H1 (cell line): Measurements from ENCODE around the gene ADAM19. TPM values are rescaled to one million over a fixed set of nuclear protein-coding genes. Genes with fewer than 3 reads are reported as not detected.

Source experiments
- CTCF ChIA-PET: fragments of 300-600 bp; sonication (Branson Sonifier 250); formaldehyde crosslinking; loops from one replicate; lab custom pipeline; 2021; ENCODE audit not compliant: partially characterized antibody; lab: Charles Lee
- POLR2A ChIA-PET: fragments of 300-600 bp; sonication (Branson Sonifier 250); formaldehyde crosslinking; loops from one replicate; lab custom pipeline; 2021; ENCODE audit warnings: inconsistent platforms; ENCODE audit not compliant: partially characterized antibody; lab: Charles Lee
- DNase-seq, 2 experiments: peaks; one replicate each; pipeline versions ENCODE4 v3.0.0 to v3.0.0-alpha.2; 2010 to 2022; ENCODE audit warnings: low spot score in 2 of 2, low read depth in 1 of 2, mixed read lengths in 1 of 2
- FAIRE-seq: peaks from 2 replicates; lab custom pipeline; 2011; peaks lifted over from hg19 to GRCh38; lab: Jason Lieb, UNC
- H2AFZ ChIP-seq: 2 replicates; pipeline ENCODE4 v1.8.1; 2012; ENCODE audit warnings: low read length, inconsistent platforms
- H2AK5ac ChIP-seq: 2 replicates; pipeline ENCODE4 v1.6.1; 2013; ENCODE audit warnings: low read depth, low read length
- H2BK120ac ChIP-seq: replicated peaks from 2 replicates; pipeline ENCODE3; 2013; ENCODE audit warnings: low read depth, low read length, inconsistent platforms
- H2BK12ac ChIP-seq: 2 replicates; pipeline ENCODE4 v1.6.1; 2013; ENCODE audit warnings: low read depth, low read length
- H2BK15ac ChIP-seq: 2 replicates; pipeline ENCODE4 v1.6.1; 2013; ENCODE audit warnings: low read length
- H2BK20ac ChIP-seq: 2 replicates; pipeline ENCODE4 v1.6.1; 2013; ENCODE audit warnings: low read length
- H2BK5ac ChIP-seq: 2 replicates; pipeline ENCODE4 v1.6.1; 2013; ENCODE audit warnings: low read depth, low read length
- H3K14ac ChIP-seq: 2 replicates; pipeline ENCODE4 v1.6.1; 2013; ENCODE audit warnings: inconsistent platforms; ENCODE audit not compliant: insufficient read length
- H3K18ac ChIP-seq: 2 replicates; pipeline ENCODE4 v1.6.1; 2013; ENCODE audit warnings: low read length; ENCODE audit errors: extremely low read depth
- H3K23ac ChIP-seq: 2 replicates; pipeline ENCODE4 v1.6.1; 2013; ENCODE audit warnings: inconsistent platforms; ENCODE audit not compliant: insufficient read length
- H3K23me2 ChIP-seq: 2 replicates; pipeline ENCODE4 v1.6.1; 2013; ENCODE audit warnings: low read depth, low read length
- H3K27ac ChIP-seq: 2 replicates; pipeline ENCODE4 v1.6.1; 2011; ENCODE audit warnings: low read depth, low read length, inconsistent platforms
- H3K27me3 ChIP-seq, 4 experiments: replicated peaks in 1 of 4; 1 replicate in 1 of 4; 2 replicates in 3 of 4; pipeline versions ENCODE4 v1.6.1 to v1.8.1; 2011 to 2013; ENCODE audit warnings: low read length in 3 of 4, mild to moderate bottlenecking in 3 of 4, inconsistent platforms in 2 of 4, mixed read lengths in 2 of 4, moderate library complexity in 1 of 4; ENCODE audit not compliant: control insufficient read depth in 3 of 4, insufficient read depth in 3 of 4; ENCODE audit errors: extremely low read depth in 1 of 4
- H3K36me3 ChIP-seq, 4 experiments: 2 replicates each; pipeline versions ENCODE4 v1.6.1 to v1.8.1; 2011 to 2013; ENCODE audit warnings: mild to moderate bottlenecking in 4 of 4, low read length in 3 of 4, moderate library complexity in 2 of 4, control low read depth in 1 of 4, inconsistent platforms in 1 of 4; ENCODE audit not compliant: insufficient read depth in 4 of 4, control insufficient read depth in 2 of 4
- H3K4ac ChIP-seq: replicated peaks from 2 replicates; pipeline ENCODE3; 2013; ENCODE audit warnings: low read length, low read depth, mixed read lengths, inconsistent platforms; ENCODE audit not compliant: insufficient read length
- H3K4me1 ChIP-seq, 4 experiments: replicated peaks in 1 of 4; 1 replicate in 1 of 4; 2 replicates in 3 of 4; pipeline versions ENCODE4 v1.6.1 to v1.8.1; 2011 to 2013; ENCODE audit warnings: low read length in 3 of 4, inconsistent platforms in 2 of 4, mixed read lengths in 1 of 4; ENCODE audit not compliant: insufficient read depth in 4 of 4, control insufficient read depth in 3 of 4
- H3K4me2 ChIP-seq, 2 experiments: 2 replicates each; pipeline versions ENCODE4 v1.6.1 to v1.8.1; 2011 to 2013; ENCODE audit warnings: low read depth in 2 of 2, low read length in 2 of 2, control low read depth in 1 of 2, inconsistent platforms in 1 of 2, mild to moderate bottlenecking in 1 of 2; ENCODE audit not compliant: insufficient read depth in 1 of 2
- H3K4me3 ChIP-seq, 4 experiments: fragments of 200-600, 300-600 bp in 1 of 4; sonication (generic), shearing (Covaris generic), sonication (Bioruptor Twin) in 1 of 4; 2 replicates each; pipeline versions ENCODE4 v1.5.1 to v1.8.1; 2011 to 2016; ENCODE audit warnings: low read length in 4 of 4, low read depth in 3 of 4, control low read depth in 2 of 4, inconsistent platforms in 2 of 4, mild to moderate bottlenecking in 2 of 4, mixed read lengths in 1 of 4, moderate library complexity in 1 of 4; ENCODE audit not compliant: insufficient read depth in 2 of 4; ENCODE audit errors: extremely low read depth in 1 of 4
- H3K56ac ChIP-seq: replicated peaks from 2 replicates; pipeline ENCODE3; 2013; ENCODE audit warnings: low read depth, mild to moderate bottlenecking, mixed read lengths, low read length, inconsistent platforms; ENCODE audit not compliant: insufficient read length
- H3K79me1 ChIP-seq: 2 replicates; pipeline ENCODE4 v1.6.1; 2013; ENCODE audit warnings: low read depth, low read length, control low read depth
- H3K79me2 ChIP-seq, 2 experiments: 2 replicates each; pipeline versions ENCODE4 v1.6.1 to v1.8.1; 2012 to 2013; ENCODE audit warnings: low read length in 2 of 2, mild to moderate bottlenecking in 2 of 2, inconsistent platforms in 1 of 2; ENCODE audit not compliant: insufficient read depth in 2 of 2, control insufficient read depth in 1 of 2
- H3K9ac ChIP-seq, 4 experiments: replicated peaks in 1 of 4; 1 replicate in 1 of 4; 2 replicates in 3 of 4; pipeline versions ENCODE4 v1.6.1 to v1.8.1; 2011 to 2013; ENCODE audit warnings: low read depth in 3 of 4, low read length in 3 of 4, control low read depth in 2 of 4, mild to moderate bottlenecking in 2 of 4, moderate library complexity in 2 of 4, inconsistent platforms in 1 of 4; ENCODE audit errors: extremely low read depth in 1 of 4
- H3K9me3 ChIP-seq, 2 experiments: 2 replicates each; pipeline versions ENCODE4 v1.6.1 to v1.8.1; 2012 to 2013; ENCODE audit warnings: mild to moderate bottlenecking in 2 of 2, moderate library complexity in 2 of 2, control low read depth in 1 of 2, inconsistent platforms in 1 of 2, low read depth in 1 of 2, low read length in 1 of 2, mixed read lengths in 1 of 2; ENCODE audit not compliant: insufficient read depth in 2 of 2
- H4K20me1 ChIP-seq, 2 experiments: replicated peaks in 1 of 2; 2 replicates each; pipeline versions ENCODE3 to v1.8.1; 2011 to 2013; ENCODE audit warnings: inconsistent platforms in 2 of 2, low read length in 2 of 2, mild to moderate bottlenecking in 1 of 2; ENCODE audit not compliant: insufficient read depth in 2 of 2, control insufficient read depth in 1 of 2
- H4K5ac ChIP-seq: 2 replicates; pipeline ENCODE4 v1.6.1; 2013; ENCODE audit warnings: low read length, low read depth, mixed read lengths, inconsistent platforms; ENCODE audit not compliant: insufficient read length
- H4K8ac ChIP-seq: 2 replicates; pipeline ENCODE4 v1.8.0; 2013; ENCODE audit warnings: mild to moderate bottlenecking, moderate library complexity, low read length, inconsistent platforms; ENCODE audit not compliant: insufficient read depth; ENCODE audit errors: extremely low read depth
- H4K91ac ChIP-seq: replicated peaks from 2 replicates; pipeline ENCODE3; 2013; ENCODE audit warnings: low read length, mixed read lengths, inconsistent platforms; ENCODE audit not compliant: insufficient read length
- ASH2L ChIP-seq: fragments of 200-600, 300-600 bp; sonication (generic); IDR thresholded peaks from one replicate; pipeline ENCODE4 v1.7.1; 2017; ENCODE audit warnings: low read length
- CTCF ChIP-seq, 3 experiments: IDR thresholded peaks; 1 replicate in 2 of 3; 2 replicates in 1 of 3; pipeline versions ENCODE4 v1.5.1 to v1.6.1; 2011; ENCODE audit warnings: low read length in 3 of 3, mild to moderate bottlenecking in 3 of 3, inconsistent platforms in 2 of 3, low read depth in 1 of 3, moderate library complexity in 1 of 3; ENCODE audit not compliant: insufficient read depth in 1 of 3; ENCODE audit errors: control extremely low read depth in 1 of 3
- E2F6 ChIP-seq: IDR thresholded peaks from 2 replicates; pipeline ENCODE4 v1.6.1; 2012; ENCODE audit warnings: inconsistent platforms
- KDM1A ChIP-seq: fragments of 200-600, 300-600 bp; sonication (generic); IDR thresholded peaks from 2 replicates; pipeline ENCODE4 v1.7.1; 2016; ENCODE audit warnings: mild to moderate bottlenecking, low read length, borderline replicate concordance
- POLR2A ChIP-seq, 2 experiments: IDR thresholded peaks; 1 replicate in 1 of 2; 2 replicates in 1 of 2; pipeline ENCODE4 v1.6.1; 2011; ENCODE audit warnings: low read depth in 2 of 2, low read length in 2 of 2, mild to moderate bottlenecking in 2 of 2; ENCODE audit errors: control extremely low read depth in 1 of 2
- RAD21 ChIP-seq, 2 experiments: IDR thresholded peaks in 1 of 2; conservative IDR thresholded peaks in 1 of 2; 2 replicates each; pipeline ENCODE4 v1.6.1; 2011; ENCODE audit warnings: low read depth in 2 of 2, low read length in 2 of 2, improper control_type of control experiment in 1 of 2, inconsistent platforms in 1 of 2, mild to moderate bottlenecking in 1 of 2, moderate library complexity in 1 of 2
- SP4 ChIP-seq: IDR thresholded peaks from 2 replicates; pipeline ENCODE4 v1.6.1; 2012; ENCODE audit warnings: low read length, inconsistent platforms
- TEAD4 ChIP-seq: IDR thresholded peaks from 2 replicates; pipeline ENCODE4 v1.6.1; 2012; ENCODE audit warnings: low read depth, low read length, inconsistent platforms, mixed read lengths
- YY1 ChIP-seq: IDR thresholded peaks from 2 replicates; pipeline ENCODE4 v1.6.1; 2011; ENCODE audit warnings: low read depth, mild to moderate bottlenecking, low read length
- WGBS, 2 experiments: shearing (Covaris generic) in 1 of 2; methylation state at CpG; one replicate each; pipeline versions ENCODE4 v1.1.6 to v1.1.7; 2013 to 2015; ENCODE audit warnings: low lambda C conversion rate in 2 of 2, mixed read lengths in 2 of 2, inconsistent platforms in 1 of 2, low coverage in 1 of 2, missing lambda C conversion rate in 1 of 2; ENCODE audit not compliant: insufficient replicate concordance in 2 of 2, insufficient coverage in 1 of 2, insufficient read length in 1 of 2; ENCODE audit errors: extremely low coverage in 1 of 2, missing lambda C conversion rate in 1 of 2; 5-methylcytosine and 5-hydroxymethylcytosine counted together
- polyA plus RNA-seq, 7 experiments: library from polyadenylated mRNA; depleted of rRNA in 3 of 7; stranded (reverse) in 5 of 7; unstranded in 2 of 7; fragments of >200 nt in 5 of 7; fragments of 200-250 nt in 2 of 7; gene quantifications; 1 replicate in 5 of 7; 2 replicates in 1 of 7; 4 replicates in 1 of 7; pipeline versions ENCODE4 v1.2.1 to v1.2.3, GENCODE V29; 2011 to 2013; ENCODE audit warnings: missing spikeins in 2 of 7, mixed read lengths in 2 of 7
- total RNA-seq: library from RNA; stranded (reverse); fragmentation: NEBNext Ultra II Directional; extraction: Animal tissue kit (Norgen Biotek cat#: 25700); gene quantifications from 2 replicates; pipeline ENCODE4 v1.2.1, GENCODE V29; 2021

ADAM19 gene
- total and polyA plus RNA-seq, 2 of the 8 experiments (the other 6 are each of a cell fraction or from before 2014, with no cell fraction given) = 6.5 to 22.7 TPM

DNA sequence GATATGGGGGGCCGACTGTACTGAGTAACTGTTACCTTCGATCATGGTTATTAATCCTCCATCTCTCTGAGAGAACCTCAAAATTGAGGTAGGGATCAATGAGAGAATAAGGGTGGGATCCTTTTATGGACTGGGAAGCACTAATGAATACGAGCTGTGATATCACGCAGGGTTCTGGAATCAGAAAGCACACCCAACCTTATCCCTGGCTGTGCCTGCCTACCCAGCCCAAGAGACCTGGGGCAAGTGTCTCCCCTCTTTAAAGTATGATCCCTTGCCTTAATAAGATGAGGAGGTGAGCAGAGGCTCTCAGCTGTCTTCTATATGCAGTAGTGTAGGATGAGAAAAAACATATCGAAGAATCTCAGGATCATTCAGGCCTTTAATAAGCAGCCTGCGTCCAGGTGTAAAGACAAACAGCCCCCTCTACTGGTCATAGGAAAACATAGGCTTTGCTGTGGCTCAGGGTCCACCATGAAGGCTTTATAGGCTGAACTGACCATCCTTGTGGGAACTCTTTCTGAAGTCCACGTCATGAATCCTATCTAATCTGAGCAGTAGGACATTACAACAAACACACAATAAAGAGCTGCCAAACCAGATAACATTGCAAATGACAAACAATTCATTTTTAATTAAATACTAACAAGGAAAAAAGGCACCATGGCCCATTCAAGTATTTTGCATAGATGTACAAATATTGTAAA lies 98.7 kb downstream of the ADAM19 start:
- Histone ChIP-seq H4K91ac (no peak overlapping the region), H3K27ac (no peak overlapping the region), H3K18ac (no peak overlapping the region), H3K79me2 (no peaks in the 10 kb centered on the region), H3K23me2 (no peaks in the 10 kb centered on the region), H3K4me3 (no peak overlapping the region), H3K23ac (no peak overlapping the region), H3K9ac (no peak overlapping the region), H2BK120ac (no peak overlapping the region), H4K5ac (no peak overlapping the region), H2BK5ac (no peak overlapping the region), H3K27me3 (no peaks in the 10 kb centered on the region), H3K4me2 (no peak overlapping the region), H3K14ac (no peak overlapping the region), H2AK5ac (no peak overlapping the region), H2AFZ (no peak overlapping the region), H4K20me1 (peaks cover 0 to 4% of the 10 kb centered on the region in 2 experiments), H3K79me1 (no peaks in the 10 kb centered on the region), H3K4me1 (peaks cover 0 to 2% (median 0%) of the 10 kb centered on the region in 4 experiments; a peak in 3 of 7 replicates), H2BK12ac (no peak overlapping the region), H2BK15ac (no peak overlapping the region), H3K4ac (no peak overlapping the region), H4K8ac (no peak overlapping the region), H3K56ac (no peak overlapping the region), H3K9me3 (0 out of 4 replicates have a peak, but pooled peaks cover 0 to 2% of the 10 kb centered on the region in 2 experiments), H2BK20ac (no peak overlapping the region), H3K36me3 (no peaks in the 10 kb centered on the region)
- FAIRE-seq (peak; percentile 92), DNase-seq (no peak)
- ChIA-PET POLR2A (no interaction called here), CTCF (interaction anchor here (0.5 to 8.3 kb wide), 41 partner anchors 8 to 171 kb away, joined by 3 to 82 read pairs (median 5); partner anchors contain the start of gene NIPAL4)
- WGBS, 2 experiments = 72% methylated on average over 7 of the region's 7 CpGs; no CpG with 5 or more reads in 1 of the 2 experiments
- TF ChIP-seq TEAD4 (no peak), CTCF (IDR thresholded peaks at IDR 0.05; ENCODE audit: control extremely low read depth in 1 of 3, insufficient read depth in 1 of 3, low read depth in 1 of 3, low read length in 3 of 3) (peak; percentile 48 to 89 (median 80)), SP4 (no peak), POLR2A (IDR thresholded peaks at IDR 0.05; ENCODE audit: control extremely low read depth in 1 of 2, low read depth in 2 of 2, low read length in 2 of 2) (no peak), KDM1A (no peak), E2F6 (no peak), ASH2L (no peak), YY1 (0 out of 2 replicates have a peak, but pooled peaks have one; percentile 16), RAD21 (IDR thresholded peaks at IDR 0.05 in 1 of 2, conservative IDR thresholded peaks at IDR 0.05 in 1 of 2; ENCODE audit: low read depth in 2 of 2, low read length in 2 of 2) (peak; percentile 86 to 87)
